H7 (cell line): ENCODE measurements around the gene CLDN34. TPM values are rescaled to one million over a fixed set of nuclear protein-coding genes. Genes with fewer than 3 reads are reported as not detected.

Experiments used
- DNase-seq: peaks from one replicate; pipeline ENCODE4 v3.0.0; 2012
- H3K27me3 ChIP-seq: 2 replicates; pipeline ENCODE4 v1.6.0; 2011; ENCODE audit warnings: mild to moderate bottlenecking, low read length; ENCODE audit not compliant: control insufficient read depth, insufficient read depth
- H3K36me3 ChIP-seq: replicated peaks from 2 replicates; pipeline ENCODE4 v1.5.1; 2011; ENCODE audit warnings: low read length; ENCODE audit not compliant: control insufficient read depth, insufficient read depth
- H3K4me3 ChIP-seq: 2 replicates; pipeline ENCODE4 v1.5.1; 2011; ENCODE audit warnings: low read depth, mild to moderate bottlenecking, control low read depth, low read length, moderate library complexity; ENCODE audit not compliant: insufficient read depth
- total RNA-seq: library from RNA; depleted of rRNA; stranded (reverse); fragments of >200 nt; shearing (Covaris generic); gene quantifications from 2 replicates; pipeline ENCODE4 v1.2.3, GENCODE V29; 2014; rRNA removed

CLDN34 gene, protein sequence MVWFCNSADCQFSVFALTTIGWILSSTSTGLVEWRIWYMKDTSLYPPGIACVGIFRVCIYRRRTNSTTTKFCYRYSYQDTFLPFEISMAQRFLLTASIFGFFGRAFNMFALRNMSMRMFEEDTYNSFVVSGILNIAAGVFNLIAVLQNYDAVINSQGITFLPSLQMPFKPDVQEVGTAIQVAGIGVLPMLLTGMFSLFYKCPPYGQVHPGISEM
- 0.52 TPM in 1 of 2 replicates, not detected in the other for total RNA-seq

DNA sequence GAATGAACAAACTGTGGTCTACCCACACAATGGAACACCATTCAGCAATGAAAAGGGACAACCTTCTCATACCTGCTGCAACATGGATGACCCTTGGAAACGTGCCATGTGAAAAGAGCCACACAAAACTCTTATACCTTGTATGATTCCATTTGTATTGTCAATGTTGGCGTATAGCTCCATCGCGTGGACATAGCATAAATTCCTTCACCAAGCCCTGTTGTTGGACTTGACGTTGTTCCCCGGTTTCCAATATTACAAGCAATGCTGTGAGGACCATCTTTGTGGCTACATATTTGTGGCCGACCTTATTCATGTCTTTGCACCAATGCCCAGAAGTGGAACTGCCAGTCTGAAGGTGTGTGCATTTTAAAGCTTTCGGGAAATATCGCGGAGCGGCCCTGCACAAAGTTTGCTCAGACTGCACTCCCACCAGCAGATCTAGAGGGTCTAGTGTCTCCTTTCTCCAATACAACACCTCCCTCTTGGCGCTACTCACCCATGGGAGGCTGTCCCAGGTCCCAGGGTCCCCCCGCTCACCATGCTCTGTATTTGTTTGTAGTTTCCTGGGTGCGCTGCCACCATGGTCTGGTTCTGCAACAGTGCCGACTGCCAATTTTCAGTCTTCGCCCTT lies at the start of gene CLDN34:
Gene CLDN34 (plus strand): TSS at position 584 of the 634 bp plus-strand sequence. CDS start 0 bp downstream, at position 584.
- H3K36me3 ChIP-seq: no peaks in the 10 kb centered on the region
- no peaks in the 10 kb centered on the region for H3K27me3 ChIP-seq
- DNase-seq: no peak
- H3K4me3 ChIP-seq: no peak within 1 kb of the TSS

DNA sequence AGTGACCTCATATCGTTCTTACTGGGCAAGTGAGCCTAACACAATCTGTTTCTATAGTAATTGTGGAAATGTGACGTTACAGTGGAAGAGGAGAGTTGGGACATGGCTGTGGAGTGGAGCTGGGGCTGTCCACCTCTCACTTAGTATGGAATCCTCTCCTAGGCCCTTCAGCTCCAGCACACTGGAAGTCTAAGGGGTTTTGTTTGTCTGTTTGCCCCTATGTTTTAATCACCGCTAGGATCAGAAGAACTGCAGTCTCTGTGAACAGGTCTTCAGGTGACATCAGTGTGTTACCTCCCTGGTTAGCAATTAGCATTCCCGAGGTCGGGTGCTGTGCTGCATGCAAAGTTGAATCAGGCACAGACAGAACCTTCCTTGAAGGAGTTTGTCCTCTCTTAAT lies 49.3 kb upstream of the CLDN34 start:
- DNase-seq: no peak

GRCh38 chrX:9919632-9920172 lies 47.5 kb upstream of the CLDN34 start:
- H3K36me3 ChIP-seq: no peaks in the 10 kb centered on the region
- H3K4me3 ChIP-seq: no peak overlapping the region
- no peak for DNase-seq
- no peaks in the 10 kb centered on the region for H3K27me3 ChIP-seq

More for the DNA sequence above, 49.3 kb upstream of the CLDN34 start:
- H3K4me3 ChIP-seq: no peak overlapping the region
- no peaks in the 10 kb centered on the region for H3K27me3 ChIP-seq
- no peaks in the 10 kb centered on the region for H3K36me3 ChIP-seq

DNA sequence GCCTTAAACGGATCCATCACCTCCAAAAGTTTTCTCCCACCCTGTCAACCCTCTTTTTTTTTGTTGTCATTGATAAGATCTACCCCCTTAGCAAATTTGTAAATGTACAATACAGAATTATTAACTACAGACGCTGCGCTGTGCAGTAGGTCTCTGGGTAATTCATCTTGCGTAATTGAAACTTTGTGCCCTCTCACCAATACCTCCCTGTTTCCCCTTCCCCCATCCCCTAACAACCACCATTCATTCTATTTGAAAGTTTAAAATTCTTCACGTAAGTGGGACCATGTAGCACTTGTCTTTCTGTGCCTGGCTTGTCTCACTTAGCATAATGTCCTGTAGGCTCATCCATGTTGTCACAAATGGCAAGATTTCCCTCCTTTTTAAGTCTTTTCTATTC lies 45.8 kb upstream of the CLDN34 start:
- Histone ChIP-seq H3K4me3 (no peak overlapping the region), H3K27me3 (no peaks in the 10 kb centered on the region), H3K36me3 (no peaks in the 10 kb centered on the region)
- DNase-seq: no peak

- no peak overlapping the region for H3K4me3 ChIP-seq
- DNase-seq: no peak
- H3K27me3 ChIP-seq: no peaks in the 10 kb centered on the region
- H3K36me3 ChIP-seq: no peaks in the 10 kb centered on the region
Measured at GRCh38 chrX:9923357-9923756, 43.8 kb upstream of the CLDN34 start.

GRCh38 chrX:9926002-9926401 lies 41.2 kb upstream of the CLDN34 start:
- H3K27me3 ChIP-seq: peaks cover 1% of the 10 kb centered on the region; the same call in 1 of the 2 replicates
- no peaks in the 10 kb centered on the region for H3K36me3 ChIP-seq
- no peak for DNase-seq
- no peak overlapping the region for H3K4me3 ChIP-seq

DNA sequence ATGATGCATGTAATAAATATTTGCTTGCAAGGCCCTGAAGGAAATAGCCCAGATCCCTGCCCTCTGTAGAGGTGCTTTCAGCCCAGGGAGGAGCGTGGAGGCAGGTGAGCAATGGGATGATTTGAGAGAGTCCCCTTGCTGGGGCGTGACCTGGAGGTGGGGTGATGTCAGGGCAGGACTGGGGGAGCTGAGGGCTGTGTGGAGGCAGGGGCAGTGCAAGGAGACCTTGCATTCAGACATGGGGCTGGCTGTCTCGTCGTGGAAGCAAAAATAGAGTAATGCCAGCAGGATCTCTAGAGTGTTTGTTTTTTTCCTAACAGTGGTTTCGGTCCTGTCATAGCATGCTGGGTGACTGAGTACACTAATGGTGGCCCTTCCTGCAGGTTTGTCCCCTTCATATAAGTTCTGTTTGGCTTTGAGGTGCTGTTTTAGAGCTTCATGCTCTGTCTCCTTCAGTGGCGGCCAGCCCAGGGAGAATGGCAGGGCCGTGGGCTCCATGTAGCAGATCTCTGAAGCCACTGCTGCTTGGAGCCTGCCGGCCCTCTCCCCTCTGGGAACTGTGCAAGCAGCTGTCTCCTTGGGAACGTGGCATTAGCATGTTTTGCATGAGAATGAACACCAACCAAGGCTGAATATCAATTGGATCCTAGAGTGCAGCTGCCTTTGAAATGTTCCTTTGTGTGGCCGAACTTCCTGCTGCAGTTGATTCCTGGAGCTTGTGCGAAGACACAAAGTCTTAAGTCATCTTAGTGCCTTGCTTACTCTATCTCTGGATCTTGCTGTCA lies 39.3 kb upstream of the CLDN34 start:
- H3K4me3 ChIP-seq: no peak overlapping the region
- peaks cover 1% of the 10 kb centered on the region; the same call in 1 of the 2 replicates for H3K27me3 ChIP-seq
- no peaks in the 10 kb centered on the region for H3K36me3 ChIP-seq
- peak; percentile 89 for DNase-seq

DNA sequence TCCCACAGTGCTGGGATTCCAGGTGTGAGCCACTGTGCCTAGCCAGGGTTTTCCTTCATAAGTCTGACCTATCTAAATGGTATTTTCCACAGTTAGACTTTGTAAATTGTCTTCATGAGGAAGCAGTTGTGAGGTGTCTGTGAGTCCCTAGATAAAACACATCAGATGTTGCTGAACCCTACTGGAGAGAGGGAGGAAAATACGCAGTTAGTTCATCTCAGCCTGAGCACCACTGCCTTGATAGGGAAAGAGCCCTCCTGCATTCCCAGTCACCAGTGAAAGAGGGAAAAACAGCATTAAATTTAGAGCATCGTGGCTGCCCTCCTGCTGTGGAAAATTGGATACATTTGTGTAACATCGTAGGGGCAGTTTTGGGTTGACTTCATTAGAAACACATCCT lies 31.7 kb upstream of the CLDN34 start:
- H3K4me3 ChIP-seq: no peak overlapping the region
- peaks cover 1% of the 10 kb centered on the region; the same call in 1 of the 2 replicates for H3K36me3 ChIP-seq
- peak; percentile 59 for DNase-seq
- H3K27me3 ChIP-seq: no peaks in the 10 kb centered on the region

GRCh38 chrX:9937761-9938160 lies 29.4 kb upstream of the CLDN34 start:
- no peak for DNase-seq
- Histone ChIP-seq H3K27me3 (no peaks in the 10 kb centered on the region), H3K4me3 (no peak overlapping the region), H3K36me3 (peaks cover 1% of the 10 kb centered on the region; the same call in 1 of the 2 replicates)

GRCh38 chrX:9938516-9938915 lies 28.6 kb upstream of the CLDN34 start:
- DNase-seq: no peak

GRCh38 chrX:9940421-9940820 lies 26.7 kb upstream of the CLDN34 start:
- no peak for DNase-seq
- Histone ChIP-seq H3K36me3 (peaks cover 1% of the 10 kb centered on the region; the same call in 1 of the 2 replicates), H3K27me3 (no peaks in the 10 kb centered on the region), H3K4me3 (no peak overlapping the region)

More at GRCh38 chrX:9938516-9938915, 28.6 kb upstream of the CLDN34 start:
- peaks cover 1% of the 10 kb centered on the region; the same call in 1 of the 2 replicates for H3K36me3 ChIP-seq
- H3K27me3 ChIP-seq: no peaks in the 10 kb centered on the region
- H3K4me3 ChIP-seq: no peak overlapping the region

DNA sequence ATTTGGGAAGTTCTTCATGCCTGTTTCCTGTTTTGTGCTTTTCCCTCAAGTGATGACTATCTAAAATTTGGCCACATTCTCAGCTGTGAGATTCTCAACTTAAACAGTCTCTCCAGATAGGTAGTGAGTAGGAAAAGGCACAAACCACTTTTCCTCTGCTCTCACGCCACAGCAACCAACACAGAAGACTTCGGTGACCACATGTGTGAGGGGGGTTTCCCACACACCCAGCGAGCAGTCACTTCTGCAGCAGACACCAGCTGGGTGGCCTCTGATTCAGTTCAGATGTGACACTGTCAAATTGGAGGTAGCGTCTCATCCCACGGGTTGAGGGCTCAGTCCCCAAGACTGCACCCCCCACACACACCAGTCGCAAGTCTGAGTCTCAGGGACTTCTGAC lies 25.1 kb upstream of the CLDN34 start:
- DNase-seq: no peak
- no peak overlapping the region for H3K4me3 ChIP-seq
- H3K36me3 ChIP-seq: peaks cover 1% of the 10 kb centered on the region; the same call in 1 of the 2 replicates
- H3K27me3 ChIP-seq: no peaks in the 10 kb centered on the region

GRCh38 chrX:9943420-9943819 lies 23.7 kb upstream of the CLDN34 start:
- no peak overlapping the region for H3K4me3 ChIP-seq
- H3K27me3 ChIP-seq: no peaks in the 10 kb centered on the region
- no peak for DNase-seq
- peaks cover 1% of the 10 kb centered on the region; the same call in 1 of the 2 replicates for H3K36me3 ChIP-seq

- H3K36me3 ChIP-seq: no peaks in the 10 kb centered on the region
- no peak for DNase-seq
- no peak overlapping the region for H3K4me3 ChIP-seq
- H3K27me3 ChIP-seq: no peaks in the 10 kb centered on the region
Measured at GRCh38 chrX:9947131-9947794, 19.9 kb upstream of the CLDN34 start.
